Kidney epithelial cell (primary cell): Measurements from ENCODE around the gene CD96. TPM values are rescaled to one million over a fixed set of nuclear protein-coding genes. Genes with fewer than 3 reads are reported as not detected.

Experiments used
- DNase-seq: peaks from one replicate; pipeline ENCODE4 v3.0.0-alpha.2; 2010; ENCODE audit warnings: low read depth
- H3K27me3 ChIP-seq: 2 replicates; pipeline ENCODE4 v1.6.0; 2011; ENCODE audit warnings: low read length; ENCODE audit not compliant: control insufficient read depth, insufficient read depth
- H3K36me3 ChIP-seq: 2 replicates; pipeline ENCODE4 v1.5.1; 2011; ENCODE audit warnings: low read length; ENCODE audit not compliant: control insufficient read depth, insufficient read depth
- H3K4me3 ChIP-seq: 2 replicates; pipeline ENCODE4 v1.5.1; 2011; ENCODE audit warnings: low read depth, mild to moderate bottlenecking, control low read depth, low read length
- CTCF ChIP-seq: IDR thresholded peaks from 2 replicates; pipeline ENCODE4 v1.5.1; 2011; ENCODE audit warnings: mild to moderate bottlenecking, moderate library complexity, low read length, control low read depth, inconsistent platforms; ENCODE audit not compliant: insufficient read depth, poor library complexity, severe bottlenecking
- total RNA-seq: library from RNA; depleted of rRNA; stranded (reverse); fragments of >200 nt; gene quantifications from 2 replicates; pipeline ENCODE4 v1.2.3, GENCODE V29; 2015

Gene CD96
- total RNA-seq, 1 donor from 2014 or later = not detected

GRCh38 chr3:111635403-111635802 lies 93.4 kb downstream of the CD96 start:
- no peak for DNase-seq
- Histone ChIP-seq H3K27me3 (no peaks in the 10 kb centered on the region), H3K36me3 (no peaks in the 10 kb centered on the region), H3K4me3 (no peak overlapping the region)
- no peak for TF ChIP-seq CTCF

- TF ChIP-seq CTCF = no peak
- no peaks in the 10 kb centered on the region for H3K27me3 ChIP-seq
- no peak for DNase-seq
- no peak overlapping the region for H3K4me3 ChIP-seq
- H3K36me3 ChIP-seq = no peaks in the 10 kb centered on the region
Measured at GRCh38 chr3:111636366-111636885, 94.4 kb downstream of the CD96 start.

- no peak for DNase-seq
- Histone ChIP-seq H3K4me3 (no peak overlapping the region), H3K36me3 (no peaks in the 10 kb centered on the region), H3K27me3 (no peaks in the 10 kb centered on the region)
- no peak for TF ChIP-seq CTCF
Measured at GRCh38 chr3:111639316-111639715, 97.3 kb downstream of the CD96 start.

GRCh38 chr3:111648991-111649579 lies 107.1 kb downstream of the CD96 start:
- no peak for TF ChIP-seq CTCF
- Histone ChIP-seq H3K4me3 (no peak overlapping the region), H3K27me3 (no peaks in the 10 kb centered on the region), H3K36me3 (no peaks in the 10 kb centered on the region)
- no peak for DNase-seq

- TF ChIP-seq CTCF = no peak
- H3K36me3 ChIP-seq = no peaks in the 10 kb centered on the region
- DNase-seq = no peak
- H3K27me3 ChIP-seq = no peaks in the 10 kb centered on the region
- H3K4me3 ChIP-seq = no peak overlapping the region
Measured at GRCh38 chr3:111650378-111651275, 108.6 kb downstream of the CD96 start.
